Measurements from ENCODE around the gene TRIM72.

DNA sequence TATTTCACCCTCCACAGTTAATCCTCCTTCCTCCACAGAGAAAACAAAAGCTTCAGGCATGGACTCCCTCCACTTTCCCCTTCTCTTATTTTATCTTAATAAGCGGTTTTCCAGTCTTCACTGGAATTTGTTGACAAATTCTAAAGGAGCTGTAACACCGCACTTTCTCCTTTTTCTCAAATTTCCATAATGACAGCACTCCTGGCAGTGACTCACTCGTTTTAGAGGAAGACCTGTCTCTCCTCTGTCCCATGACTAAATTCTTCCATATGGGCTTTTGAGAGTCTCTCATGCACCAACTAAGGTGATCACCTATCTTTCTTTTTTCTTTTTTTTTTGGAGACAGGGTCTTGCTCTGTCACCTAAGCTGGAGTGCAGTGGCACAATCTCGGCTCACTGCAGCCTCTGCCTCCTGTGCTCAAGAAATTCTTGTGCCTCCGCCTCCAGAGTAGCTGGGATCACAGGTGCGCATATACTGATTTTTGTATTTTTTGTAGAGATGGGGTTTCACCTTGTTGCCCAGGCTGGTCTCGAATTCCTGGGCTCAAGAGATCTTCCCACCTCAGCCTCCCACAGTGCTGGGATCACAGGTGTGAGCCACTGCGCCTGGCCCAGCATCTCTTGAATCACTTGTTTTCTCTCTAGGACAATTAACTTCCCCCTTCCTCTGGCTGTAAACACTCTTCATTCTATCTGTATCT is 53.6 kb downstream of the TRIM72 start:
- no peak for TF ChIP-seq POLR2A (IDR thresholded peaks at IDR 0.05; ENCODE audit: low read length)
- no peak for TF ChIP-seq GATA1 (IDR thresholded peaks at IDR 0.05; ENCODE audit: low read depth, low read length)
